HEK293T (cell line): ENCODE measurements around the gene SPATA6L.
"Not testable (repeated sequence)": the region's sequence is repeated elsewhere in the genome, so short reads cannot be mapped to it uniquely, and the experiment has no call there.

Experiments
- CTCF ChIA-PET: fragments of 350-600 bp; formaldehyde crosslinking; extraction: SDS; loops from one replicate; lab custom pipeline; 2021; ENCODE audit warnings: antibody characterized with exemption, inconsistent platforms; lab: Yijun Ruan, JAX
- POLR2A ChIA-PET: fragments of 350-600 bp; formaldehyde crosslinking; extraction: SDS; loops from one replicate; lab custom pipeline; 2020; ENCODE audit warnings: antibody characterized with exemption, inconsistent platforms; lab: Yijun Ruan, JAX
- DNase-seq: peaks from one replicate; pipeline ENCODE4 v3.0.0; 2012; ENCODE audit warnings: mixed read lengths; ENCODE audit errors: extremely low spot score
- ARNT ChIP-seq: fragments of 450-650 bp; IDR thresholded peaks from 2 replicates; pipeline ENCODE4 v1.6.1; 2017; ENCODE audit warnings: mild to moderate bottlenecking
- BHLHE40 ChIP-seq: fragments of 450-650 bp; IDR thresholded peaks from 2 replicates; pipeline ENCODE4 v1.6.1; 2016; ENCODE audit warnings: mild to moderate bottlenecking, moderate library complexity, borderline replicate concordance
- CTBP1 ChIP-seq: fragments of 450-650 bp; IDR thresholded peaks from 2 replicates; pipeline ENCODE4 v1.6.1; 2016; ENCODE audit warnings: borderline replicate concordance
- ELF4 ChIP-seq: fragments of 450-650 bp; IDR thresholded peaks from 2 replicates; pipeline ENCODE4 v1.6.1; 2017; ENCODE audit warnings: antibody characterized with exemption
- FOXA1 ChIP-seq: fragments of 450-650 bp; IDR thresholded peaks from 2 replicates; pipeline ENCODE4 v1.6.1; 2016; ENCODE audit warnings: mild to moderate bottlenecking
- FOXK2 ChIP-seq: fragments of 450-650 bp; IDR thresholded peaks from 2 replicates; pipeline ENCODE4 v1.6.1; 2016; ENCODE audit warnings: mild to moderate bottlenecking
- FOXM1 ChIP-seq: fragments of 450-650 bp; IDR thresholded peaks from 2 replicates; pipeline ENCODE4 v1.6.1; 2017; ENCODE audit warnings: mild to moderate bottlenecking, borderline replicate concordance
- HDGF ChIP-seq: fragments of 450-650 bp; IDR thresholded peaks from 2 replicates; pipeline ENCODE4 v1.6.1; 2017; ENCODE audit warnings: antibody characterized with exemption, borderline replicate concordance
- L3MBTL2 ChIP-seq: fragments of 450-650 bp; conservative IDR thresholded peaks from 2 replicates; pipeline ENCODE4 v1.6.1; 2016; ENCODE audit warnings: mild to moderate bottlenecking
- LEF1 ChIP-seq: fragments of 450-650 bp; IDR thresholded peaks from 2 replicates; pipeline ENCODE4 v1.6.1; 2017; ENCODE audit warnings: mild to moderate bottlenecking, borderline replicate concordance
- NFRKB ChIP-seq: fragments of 450-650 bp; IDR thresholded peaks from 2 replicates; pipeline ENCODE4 v1.6.1; 2016; ENCODE audit warnings: mild to moderate bottlenecking, moderate library complexity
- PKNOX1 ChIP-seq: fragments of 450-650 bp; IDR thresholded peaks from 2 replicates; pipeline ENCODE4 v1.6.1; 2016
- SP1 ChIP-seq: fragments of 450-650 bp; IDR thresholded peaks from 2 replicates; pipeline ENCODE4 v1.6.1; 2017
- SUZ12 ChIP-seq: fragments of 450-650 bp; IDR thresholded peaks from 2 replicates; pipeline ENCODE4 v1.6.1; 2016; ENCODE audit warnings: mild to moderate bottlenecking
- TARDBP ChIP-seq: fragments of 450-650 bp; IDR thresholded peaks from 2 replicates; pipeline ENCODE4 v1.6.1; 2016
- ZNF384 ChIP-seq: fragments of 450-650 bp; IDR thresholded peaks from 2 replicates; pipeline ENCODE4 v1.6.1; 2016

SPATA6L gene

GRCh38 chr9:4663956-4664355 is 2.3 kb downstream of the SPATA6L start:
- TF ChIP-seq L3MBTL2, result no peak
- no peak for TF ChIP-seq ARNT
- TF ChIP-seq NFRKB, result no peak
- no peak for TF ChIP-seq LEF1
- no peak for TF ChIP-seq ELF4
- no peak for TF ChIP-seq FOXM1
- no peak for TF ChIP-seq TARDBP
- TF ChIP-seq SP1, result no peak
- TF ChIP-seq BHLHE40, result no peak
- no peak for DNase-seq
- CTCF ChIA-PET, result interaction anchor here (0.6 to 1.1 kb wide), 2 partner anchors 15 to 73 kb away, joined by 3 read pairs; partner anchors contain the start of gene CDC37L1
- POLR2A ChIA-PET, result interaction anchor here (2.5 kb wide), 1 partner anchor 77 kb away, joined by 10 read pairs; the partner anchor contains the start of gene AK3

- ChIA-PET CTCF (interaction anchor here (0.6 kb wide), 1 partner anchor 74 kb away, joined by 3 read pairs; no protein-coding TSS in a partner anchor), POLR2A (interaction anchor here (0.6 to 2.5 kb wide), 3 partner anchors 9 to 77 kb away, joined by 3 to 10 read pairs (median 5); partner anchors contain the start of genes AK3 and CDC37L1)
- DNase-seq, result peak; percentile 11
- no peak for TF ChIP-seq ZNF384
- TF ChIP-seq FOXA1, result 0 out of 2 replicates have a peak, but pooled peaks have one; percentile 23
- no peak for TF ChIP-seq HDGF
Measured at GRCh38 chr9:4662989-4663792, 3.1 kb downstream of the SPATA6L start.

GRCh38 chr9:4662108-4662988 is 3.9 kb downstream of the SPATA6L start, which contains the start of gene PLPP6:
Gene PLPP6, plus strand, starts transcription at chr9:4662294. Its CDS starts 82 bp downstream, at chr9:4662376.
- TF ChIP-seq L3MBTL2 (peak; percentile 46; the same call in 1 of the 2 replicates), SP1 (no peak), CTBP1 (peak; percentile 65; the same call in 1 of the 2 replicates), ELF4 (peak; percentile 47; the same call in 1 of the 2 replicates)
- peak; percentile 77 for DNase-seq
- CTCF ChIA-PET, result no interaction called here
- POLR2A ChIA-PET, result interaction anchor here (0.6 to 2.5 kb wide), 3 partner anchors 10 to 78 kb away, joined by 3 to 10 read pairs (median 5); partner anchors contain the start of genes AK3 and CDC37L1

GRCh38 chr9:4661611-4662010 is 4.7 kb downstream of the SPATA6L start:
- CTCF ChIA-PET, result no interaction called here
- TF ChIP-seq NFRKB (no peak), ELF4 (no peak), HDGF (no peak), LEF1 (no peak), SUZ12 (no peak), L3MBTL2 (no peak), FOXM1 (no peak), FOXA1 (no peak), SP1 (no peak), PKNOX1 (no peak), TARDBP (no peak), FOXK2 (no peak), BHLHE40 (no peak), ZNF384 (no peak), ARNT (no peak), CTBP1 (no peak)
- POLR2A ChIA-PET, result interaction anchor here (2.5 kb wide), 1 partner anchor 79 kb away, joined by 10 read pairs; the partner anchor contains the start of gene AK3
- no peak for DNase-seq

GRCh38 chr9:4661165-4661564 is 5.1 kb downstream of the SPATA6L start:
- POLR2A ChIA-PET, result no interaction called here
- no peak for DNase-seq
- CTCF ChIA-PET, result no interaction called here
- TF ChIP-seq ELF4, result no peak
- TF ChIP-seq ZNF384, result no peak
- TF ChIP-seq L3MBTL2, result no peak
- TF ChIP-seq BHLHE40, result no peak
- no peak for TF ChIP-seq CTBP1
- no peak for TF ChIP-seq PKNOX1
- no peak for TF ChIP-seq SUZ12
- TF ChIP-seq ARNT, result no peak
- TF ChIP-seq LEF1, result no peak
- no peak for TF ChIP-seq TARDBP
- no peak for TF ChIP-seq HDGF
- no peak for TF ChIP-seq NFRKB
- no peak for TF ChIP-seq SP1
- no peak for TF ChIP-seq FOXK2
- no peak for TF ChIP-seq FOXM1
- no peak for TF ChIP-seq FOXA1

GRCh38 chr9:4660665-4661064 is 5.6 kb downstream of the SPATA6L start:
- POLR2A ChIA-PET, CTCF ChIA-PET, DNase-seq: not testable (repeated sequence)
